HG02885 (cell line): Measurements from ENCODE around the gene NDEL1.
"Not testable (repeated sequence)": the region's sequence is repeated elsewhere in the genome, so short reads cannot be mapped to it uniquely, and the experiment has no call there.

Experiments
- ATAC-seq: cut with Tn5 transposase; IDR thresholded peaks from one replicate; pipeline ENCODE4 v1.9.1; 2021; ENCODE audit warnings: mild to moderate bottlenecking; ENCODE audit not compliant: unreplicated experiment, poor library complexity

The NDEL1 gene

GRCh38 chr17:8435245-8436168, at the start of gene NDEL1:
Gene NDEL1 (plus strand): TSS chr17:8435884. CDS start chr17:8444272, 8,388 bp downstream.
- ATAC-seq: peak; percentile 96

GRCh38 chr17:8386841-8387240, 48.8 kb upstream of the NDEL1 start:
- ATAC-seq: no peak

GRCh38 chr17:8387914-8388651, 47.6 kb upstream of the NDEL1 start:
- ATAC-seq: no peak

- no peak for ATAC-seq
Observed at GRCh38 chr17:8391711-8392110, 44.0 kb upstream of the NDEL1 start.

- no peak for ATAC-seq
Observed at GRCh38 chr17:8392274-8392673, 43.4 kb upstream of the NDEL1 start.

GRCh38 chr17:8392674-8393469, 42.8 kb upstream of the NDEL1 start:
- ATAC-seq: no peak

GRCh38 chr17:8393470-8394231, 42.0 kb upstream of the NDEL1 start:
- no peak for ATAC-seq

- ATAC-seq: not testable (repeated sequence)
Observed at GRCh38 chr17:8394497-8394896, 41.2 kb upstream of the NDEL1 start.

- ATAC-seq: no peak
Observed at GRCh38 chr17:8397636-8398035, 38.0 kb upstream of the NDEL1 start, which contains the start of gene RNF222. Gene RNF222 (minus strand): TSS chr17:8397827. CDS start chr17:8393461, 4,366 bp downstream.

GRCh38 chr17:8398980-8399379, 36.7 kb upstream of the NDEL1 start:
- ATAC-seq: no peak

GRCh38 chr17:8401107-8401506, 34.6 kb upstream of the NDEL1 start:
- no peak for ATAC-seq

GRCh38 chr17:8402921-8403536, 32.7 kb upstream of the NDEL1 start:
- ATAC-seq: no peak

- ATAC-seq: no peak
Observed at GRCh38 chr17:8405499-8406016, 30.1 kb upstream of the NDEL1 start.

GRCh38 chr17:8406174-8406573, 29.5 kb upstream of the NDEL1 start:
- no peak for ATAC-seq

GRCh38 chr17:8408371-8408770, 27.3 kb upstream of the NDEL1 start:
- ATAC-seq: no peak

- no peak for ATAC-seq
Observed at GRCh38 chr17:8409966-8410882, 25.5 kb upstream of the NDEL1 start.

GRCh38 chr17:8410883-8411238, 24.8 kb upstream of the NDEL1 start:
- no peak for ATAC-seq

- no peak for ATAC-seq
Observed at GRCh38 chr17:8412089-8412488, 23.6 kb upstream of the NDEL1 start.
